Measurements from ENCODE around the gene MAST4.

DNA sequence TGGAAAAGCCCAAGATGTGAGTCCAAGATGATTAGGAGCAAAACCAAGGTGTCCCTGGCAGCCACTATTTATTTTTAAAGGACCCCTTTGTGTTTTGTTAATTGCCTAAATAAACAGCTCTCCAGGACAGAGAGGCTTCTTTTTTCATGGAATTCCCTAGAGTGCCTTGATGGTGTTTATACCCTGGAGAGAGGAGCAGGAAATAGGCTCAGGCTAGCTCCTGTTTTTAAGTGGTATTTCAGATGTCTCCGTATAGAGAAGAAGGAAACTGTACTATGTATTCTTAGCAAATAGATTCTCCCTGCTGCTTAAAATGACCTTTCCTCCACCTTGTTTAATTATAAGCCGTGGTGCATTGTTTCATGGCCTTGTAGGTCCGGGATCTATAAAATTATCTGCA is 308.0 kb downstream of the MAST4 start:
- no peak for TF ChIP-seq CTCF (IDR thresholded peaks at IDR 0.05)
- no peak for TF ChIP-seq NR3C1 (IDR thresholded peaks at IDR 0.05)
- TF ChIP-seq RFX5 (IDR thresholded peaks at IDR 0.05), result no peak
- TF ChIP-seq MYC (IDR thresholded peaks at IDR 0.05; ENCODE audit: borderline replicate concordance, low read length), result no peak
- no peak for TF ChIP-seq POLR2A (IDR thresholded peaks at IDR 0.05; ENCODE audit: low read length)
- TF ChIP-seq RARB (CRISPR knock-in tag; IDR thresholded peaks at IDR 0.05), result no peak
- TF ChIP-seq ZSCAN20 (CRISPR knock-in tag; IDR thresholded peaks at IDR 0.05), result no peak
- TF ChIP-seq MAFK (IDR thresholded peaks at IDR 0.05; ENCODE audit: partially characterized antibody), result no peak
- no peak for TF ChIP-seq ELK1 (IDR thresholded peaks at IDR 0.05; ENCODE audit: low read depth, low read length)
- TF ChIP-seq SREBF2 (IDR thresholded peaks at IDR 0.05), result no peak
- TF ChIP-seq KDM1A (IDR thresholded peaks at IDR 0.05; ENCODE audit: low read depth), result no peak

Measured in A549 (cell line).